ENCODE data around the gene CCDC61. TPM values are rescaled to one million over a fixed set of nuclear protein-coding genes. Genes with fewer than 3 reads are reported as not detected.

The CCDC61 gene
- total RNA-seq, 3 donors from 2014 or later, result 16.5 to 25.0 (median 17.6) TPM

- intact Hi-C loops (cut with DNase I, micrococcal nuclease), result no loop called here
- DNase-seq, result no peak
- H3K4me1 ChIP-seq (ENCODE audit: low read depth), result peaks cover 2% of the 10 kb centered on the region
- no peak for TF ChIP-seq CTCF (IDR thresholded peaks at IDR 0.05)
- ATAC-seq, result no peak
- H3K36me3 ChIP-seq (ENCODE audit: low read depth), result no peaks in the 10 kb centered on the region
- H3K9me3 ChIP-seq, result no peaks in the 10 kb centered on the region
- no peak overlapping the region for H3K4me3 ChIP-seq
Observed at GRCh38 chr19:45971260-45971902, 23.9 kb upstream of the CCDC61 start.

- no peaks in the 10 kb centered on the region for H3K36me3 ChIP-seq (ENCODE audit: low read depth)
- H3K9me3 ChIP-seq, result no peaks in the 10 kb centered on the region
- no peak for TF ChIP-seq CTCF (IDR thresholded peaks at IDR 0.05)
- ATAC-seq, result no peak
- H3K4me3 ChIP-seq, result no peak overlapping the region
- peaks cover 2% of the 10 kb centered on the region for H3K4me1 ChIP-seq (ENCODE audit: low read depth)
- intact Hi-C loops (cut with DNase I, micrococcal nuclease), result no loop called here
- DNase-seq, result no peak
Observed at GRCh38 chr19:45972081-45972946, 23.0 kb upstream of the CCDC61 start.

- Histone ChIP-seq H3K4me3 (no peak overlapping the region), H3K9me3 (no peaks in the 10 kb centered on the region), H3K4me1 (ENCODE audit: low read depth) (peaks cover 2% of the 10 kb centered on the region), H3K36me3 (ENCODE audit: low read depth) (no peaks in the 10 kb centered on the region)
- ATAC-seq (no peak), DNase-seq (no peak)
- intact Hi-C loops (cut with DNase I, micrococcal nuclease), result no loop called here
- TF ChIP-seq CTCF (IDR thresholded peaks at IDR 0.05), result no peak
Observed at GRCh38 chr19:45972947-45973540, 22.2 kb upstream of the CCDC61 start.

- intact Hi-C loops (cut with DNase I, micrococcal nuclease), result no loop called here
- H3K36me3 ChIP-seq (ENCODE audit: low read depth), result no peaks in the 10 kb centered on the region
- TF ChIP-seq CTCF (IDR thresholded peaks at IDR 0.05), result no peak
- H3K9me3 ChIP-seq, result no peaks in the 10 kb centered on the region
- ATAC-seq, result peak; percentile 55
- H3K4me3 ChIP-seq, result no peak within 1 kb of the TSS
- peaks cover 2% of the 10 kb centered on the region for H3K4me1 ChIP-seq (ENCODE audit: low read depth)
- DNase-seq, result peak; percentile 32 to 57 (median 54)
Observed at GRCh38 chr19:45973553-45974338, 21.5 kb upstream of the CCDC61 start, which contains the start of gene NOVA2. Gene NOVA2 (minus strand): TSS chr19:45973865. CDS start chr19:45973351, 514 bp downstream.
